ENCODE results near the gene METTL22. TPM values are rescaled to one million over a fixed set of nuclear protein-coding genes. Genes with fewer than 3 reads are reported as not detected.

The METTL22 gene
- polyA plus RNA-seq, 1 donor from 2014 or later: 51.3 TPM

GRCh38 chr16:8619671-8620370 lies 1.7 kb upstream of the METTL22 start:
- peaks cover 32% of the 10 kb centered on the region for H3K79me2 ChIP-seq (replicated peaks; ENCODE audit: insufficient read depth, low read length)
- H3K9ac ChIP-seq (ENCODE audit: low read length): no peak overlapping the region
- no peak overlapping the region for H2AFZ ChIP-seq (ENCODE audit: low read depth, low read length)
- no peaks in the 10 kb centered on the region for H3F3A ChIP-seq (ENCODE audit: insufficient read depth, low read length, poor library complexity, severe bottlenecking)
- TF ChIP-seq RAD21 (conservative IDR thresholded peaks at IDR 0.05) (no peak), POLR2AphosphoS5 (IDR thresholded peaks at IDR 0.05) (no peak), SMC3 (conservative IDR thresholded peaks at IDR 0.05; ENCODE audit: poor library complexity) (no peak), MXI1 (conservative IDR thresholded peaks at IDR 0.05; ENCODE audit: poor library complexity, severe bottlenecking) (no peak), EP300 (conservative IDR thresholded peaks at IDR 0.05; ENCODE audit: poor library complexity, severe bottlenecking) (no peak), TAF1 (IDR thresholded peaks at IDR 0.05; ENCODE audit: low read depth) (no peak), EZH2 (IDR thresholded peaks at IDR 0.05; ENCODE audit: borderline replicate concordance, insufficient read depth, low read length, poor library complexity, severe bottlenecking) (no peak), REST (IDR thresholded peaks at IDR 0.05; ENCODE audit: borderline replicate concordance) (no peak)
- TF ChIP-seq, protein P1, sequence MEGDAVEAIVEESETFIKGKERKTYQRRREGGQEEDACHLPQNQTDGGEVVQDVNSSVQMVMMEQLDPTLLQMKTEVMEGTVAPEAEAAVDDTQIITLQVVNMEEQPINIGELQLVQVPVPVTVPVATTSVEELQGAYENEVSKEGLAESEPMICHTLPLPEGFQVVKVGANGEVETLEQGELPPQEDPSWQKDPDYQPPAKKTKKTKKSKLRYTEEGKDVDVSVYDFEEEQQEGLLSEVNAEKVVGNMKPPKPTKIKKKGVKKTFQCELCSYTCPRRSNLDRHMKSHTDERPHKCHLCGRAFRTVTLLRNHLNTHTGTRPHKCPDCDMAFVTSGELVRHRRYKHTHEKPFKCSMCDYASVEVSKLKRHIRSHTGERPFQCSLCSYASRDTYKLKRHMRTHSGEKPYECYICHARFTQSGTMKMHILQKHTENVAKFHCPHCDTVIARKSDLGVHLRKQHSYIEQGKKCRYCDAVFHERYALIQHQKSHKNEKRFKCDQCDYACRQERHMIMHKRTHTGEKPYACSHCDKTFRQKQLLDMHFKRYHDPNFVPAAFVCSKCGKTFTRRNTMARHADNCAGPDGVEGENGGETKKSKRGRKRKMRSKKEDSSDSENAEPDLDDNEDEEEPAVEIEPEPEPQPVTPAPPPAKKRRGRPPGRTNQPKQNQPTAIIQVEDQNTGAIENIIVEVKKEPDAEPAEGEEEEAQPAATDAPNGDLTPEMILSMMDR (IDR thresholded peaks at IDR 0.05; ENCODE audit: poor library complexity, severe bottlenecking): no peak
- H3K27me3 ChIP-seq (ENCODE audit: insufficient read depth, low read depth, low read length): no peaks in the 10 kb centered on the region
- H3K4me3 ChIP-seq (ENCODE audit: low read length): no peak overlapping the region
- H3K27ac ChIP-seq (ENCODE audit: low read length): no peak overlapping the region
- no peaks in the 10 kb centered on the region for H3K9me2 ChIP-seq (ENCODE audit: insufficient read depth, low read length)
- no peaks in the 10 kb centered on the region for H3K36me3 ChIP-seq (ENCODE audit: insufficient read depth, low read length)
- H3K4me2 ChIP-seq (ENCODE audit: low read length): no peak overlapping the region
- no peaks in the 10 kb centered on the region for H3K9me3 ChIP-seq (ENCODE audit: low read length)
- no peaks in the 10 kb centered on the region for H4K20me1 ChIP-seq (ENCODE audit: insufficient read depth)

GRCh38 chr16:8620535-8620934 lies 963 bp upstream of the METTL22 start:
- H3K4me3 ChIP-seq (ENCODE audit: low read length): no peak overlapping the region

More at GRCh38 chr16:8620535-8620934, 963 bp upstream of the METTL22 start:
- no peaks in the 10 kb centered on the region for H4K20me1 ChIP-seq (ENCODE audit: insufficient read depth)
- H3K36me3 ChIP-seq (ENCODE audit: insufficient read depth, low read length): no peaks in the 10 kb centered on the region
- H3K9me2 ChIP-seq (ENCODE audit: insufficient read depth, low read length): no peaks in the 10 kb centered on the region
- H3K4me2 ChIP-seq (ENCODE audit: low read length): no peak overlapping the region
- H3F3A ChIP-seq (ENCODE audit: insufficient read depth, low read length, poor library complexity, severe bottlenecking): no peaks in the 10 kb centered on the region
- no peaks in the 10 kb centered on the region for H3K27me3 ChIP-seq (ENCODE audit: insufficient read depth, low read depth, low read length)
- no peak overlapping the region for H3K9ac ChIP-seq (ENCODE audit: low read length)
- no peak overlapping the region for H2AFZ ChIP-seq (ENCODE audit: low read depth, low read length)
- TF ChIP-seq EP300 (conservative IDR thresholded peaks at IDR 0.05; ENCODE audit: poor library complexity, severe bottlenecking) (no peak), MXI1 (conservative IDR thresholded peaks at IDR 0.05; ENCODE audit: poor library complexity, severe bottlenecking) (no peak), TAF1 (IDR thresholded peaks at IDR 0.05; ENCODE audit: low read depth) (no peak)
- TF ChIP-seq, protein P1 (IDR thresholded peaks at IDR 0.05; ENCODE audit: poor library complexity, severe bottlenecking): no peak
- no peak overlapping the region for H3K27ac ChIP-seq (ENCODE audit: low read length)
- no peaks in the 10 kb centered on the region for H3K9me3 ChIP-seq (ENCODE audit: low read length)
- peaks cover 35% of the 10 kb centered on the region for H3K79me2 ChIP-seq (replicated peaks; ENCODE audit: insufficient read depth, low read length)
